ENCODE results near the gene GRK2. TPM values are rescaled to one million over a fixed set of nuclear protein-coding genes. Genes with fewer than 3 reads are reported as not detected.
A peak's percentile ranks its signal among the peaks of the same experiment; 100 is the strongest.

Gene GRK2
- total RNA-seq, 1 donor from 2014 or later, result 101 TPM

DNA sequence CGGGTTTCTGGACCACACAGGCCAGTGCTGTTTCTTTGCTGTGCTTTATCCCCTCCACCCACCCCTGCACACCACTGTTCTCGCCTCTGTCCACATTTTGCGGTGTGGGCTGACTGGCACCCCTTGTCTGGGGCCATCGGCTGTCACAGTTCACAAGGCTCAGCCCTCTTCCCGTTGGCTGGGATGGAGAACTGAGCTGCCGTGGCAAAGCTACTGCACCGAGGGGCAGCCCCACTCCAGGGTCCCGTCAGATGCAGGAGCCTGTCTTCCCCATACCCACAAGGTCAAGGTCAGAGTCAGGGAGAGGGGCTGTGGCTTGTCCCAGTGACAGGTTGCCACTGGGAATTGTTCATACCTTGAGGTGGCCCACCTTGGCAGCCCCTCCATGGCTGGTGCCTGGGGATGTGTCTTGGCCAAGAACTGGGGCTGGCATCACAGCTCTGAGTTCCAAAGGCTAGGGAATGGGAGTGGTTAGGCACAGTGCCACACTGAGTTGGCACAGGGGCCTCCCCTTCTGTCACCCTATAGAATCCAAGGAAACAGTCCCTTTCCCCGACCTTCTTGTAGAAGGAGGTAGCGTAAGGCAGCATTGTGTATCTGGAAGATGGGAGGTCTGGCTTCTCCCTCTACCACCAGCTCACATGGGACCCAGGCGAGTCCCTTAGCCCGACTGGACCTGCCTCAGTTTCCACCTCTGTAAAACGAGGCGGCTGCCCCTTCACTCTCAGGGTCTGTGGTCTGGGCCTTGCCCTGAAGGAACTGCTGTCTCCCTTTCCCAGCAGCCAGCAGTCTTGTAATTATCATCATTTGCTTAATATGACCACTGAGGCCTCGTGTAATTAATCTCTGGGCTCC is 3.4 kb downstream of the GRK2 start:
- TF ChIP-seq CTCF (IDR thresholded peaks at IDR 0.05), result no peak
- peak overlapping the region; percentile 93 for H3K27ac ChIP-seq
- no peaks in the 10 kb centered on the region for H3K27me3 ChIP-seq (ENCODE audit: low read depth)
- H3K36me3 ChIP-seq, result peaks cover 23% of the 10 kb centered on the region
- H3K9me3 ChIP-seq, result no peaks in the 10 kb centered on the region
- no peak for ATAC-seq
- DNase-seq, result peak; percentile 49
- peak overlapping the region; percentile 90 for H3K4me3 ChIP-seq
- H3K4me1 ChIP-seq, result peaks cover 81% of the 10 kb centered on the region
- intact Hi-C loops (cut with DNase I), result loop anchor here (10.0 kb wide), 1 partner anchor 45 kb away; no protein-coding TSS in a partner anchor

DNA sequence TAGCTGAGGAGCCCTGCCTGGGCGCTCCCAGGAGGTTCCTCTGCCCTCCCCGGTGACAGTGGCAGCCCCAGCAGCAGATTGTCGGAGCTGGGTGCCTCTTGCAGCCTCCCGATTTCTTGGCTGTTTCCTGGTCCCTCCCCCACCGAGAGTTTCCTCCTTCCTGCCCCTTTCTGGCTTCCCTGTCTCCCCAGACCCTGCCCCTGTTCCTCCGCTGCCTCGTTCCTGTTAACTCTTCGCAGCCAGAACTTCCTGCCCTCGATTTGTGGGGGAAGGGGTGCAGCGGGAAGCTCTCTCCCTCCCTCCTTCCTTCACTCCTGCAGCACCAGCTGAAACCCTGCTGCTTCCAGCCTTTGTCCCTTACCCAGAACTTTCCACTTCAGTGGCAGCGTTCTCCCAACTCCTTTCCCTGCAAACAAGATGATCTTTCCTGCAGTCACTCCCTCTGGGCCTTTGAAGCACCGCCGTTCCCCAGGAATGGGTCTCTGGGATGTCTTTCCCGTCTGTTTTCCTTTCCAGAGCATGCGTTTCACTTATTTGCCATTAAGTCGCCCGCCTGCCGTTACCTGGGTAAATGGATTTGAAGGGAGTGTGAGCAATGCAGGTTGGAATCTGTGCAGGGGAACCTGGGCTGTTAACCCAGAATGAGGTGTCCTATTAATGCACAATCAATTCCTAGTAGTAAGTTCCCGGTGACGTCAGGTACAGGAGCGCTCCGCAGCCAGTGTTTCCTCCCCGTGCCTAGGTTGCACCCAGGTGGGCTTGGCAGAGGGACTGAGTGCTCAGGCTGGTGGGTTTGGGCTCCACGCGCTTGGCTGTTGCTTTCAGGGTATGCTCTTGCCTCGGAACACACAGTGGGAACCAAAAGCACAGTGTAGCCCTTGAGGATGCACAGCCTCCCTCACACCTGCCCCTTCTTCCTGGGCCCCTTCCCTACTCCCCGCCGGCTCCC is 4.3 kb downstream of the GRK2 start:
- TF ChIP-seq CTCF (IDR thresholded peaks at IDR 0.05), result no peak
- peaks cover 88% of the 10 kb centered on the region for H3K4me1 ChIP-seq
- peaks cover 23% of the 10 kb centered on the region for H3K36me3 ChIP-seq
- ATAC-seq (peak in 1 of 2 donors; percentile 15), DNase-seq (peak; percentile 69)
- peak overlapping the region; percentile 90 for H3K4me3 ChIP-seq
- H3K9me3 ChIP-seq, result no peaks in the 10 kb centered on the region
- H3K27ac ChIP-seq, result peak overlapping the region; percentile 93
- no peaks in the 10 kb centered on the region for H3K27me3 ChIP-seq (ENCODE audit: low read depth)
- intact Hi-C loops (cut with DNase I), result no loop called here

DNA sequence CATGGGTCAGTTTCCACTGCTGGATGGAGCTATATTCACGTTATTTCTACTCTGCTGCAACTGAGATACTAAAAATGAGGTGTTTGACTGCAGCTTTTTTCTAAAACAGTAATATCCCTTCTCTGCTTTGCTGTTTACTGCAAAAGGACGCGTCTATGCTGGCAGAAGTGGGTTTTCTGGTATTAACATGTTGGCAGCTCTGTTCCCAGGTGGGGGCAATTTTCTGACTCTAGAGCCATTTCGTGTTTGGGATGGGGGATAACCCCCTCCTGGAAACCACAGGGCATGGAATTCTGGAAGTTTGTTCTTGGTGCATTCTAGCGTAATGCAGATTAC is 4.9 kb downstream of the GRK2 start:
- ATAC-seq (no peak), DNase-seq (no peak)
- Histone ChIP-seq H3K27ac (peak overlapping the region; percentile 93), H3K36me3 (peaks cover 23% of the 10 kb centered on the region), H3K9me3 (no peaks in the 10 kb centered on the region), H3K27me3 (ENCODE audit: low read depth) (no peaks in the 10 kb centered on the region), H3K4me3 (peak overlapping the region; percentile 90), H3K4me1 (peaks cover 89% of the 10 kb centered on the region)
- intact Hi-C loops (cut with DNase I), result no loop called here
- no peak for TF ChIP-seq CTCF (IDR thresholded peaks at IDR 0.05)

DNA sequence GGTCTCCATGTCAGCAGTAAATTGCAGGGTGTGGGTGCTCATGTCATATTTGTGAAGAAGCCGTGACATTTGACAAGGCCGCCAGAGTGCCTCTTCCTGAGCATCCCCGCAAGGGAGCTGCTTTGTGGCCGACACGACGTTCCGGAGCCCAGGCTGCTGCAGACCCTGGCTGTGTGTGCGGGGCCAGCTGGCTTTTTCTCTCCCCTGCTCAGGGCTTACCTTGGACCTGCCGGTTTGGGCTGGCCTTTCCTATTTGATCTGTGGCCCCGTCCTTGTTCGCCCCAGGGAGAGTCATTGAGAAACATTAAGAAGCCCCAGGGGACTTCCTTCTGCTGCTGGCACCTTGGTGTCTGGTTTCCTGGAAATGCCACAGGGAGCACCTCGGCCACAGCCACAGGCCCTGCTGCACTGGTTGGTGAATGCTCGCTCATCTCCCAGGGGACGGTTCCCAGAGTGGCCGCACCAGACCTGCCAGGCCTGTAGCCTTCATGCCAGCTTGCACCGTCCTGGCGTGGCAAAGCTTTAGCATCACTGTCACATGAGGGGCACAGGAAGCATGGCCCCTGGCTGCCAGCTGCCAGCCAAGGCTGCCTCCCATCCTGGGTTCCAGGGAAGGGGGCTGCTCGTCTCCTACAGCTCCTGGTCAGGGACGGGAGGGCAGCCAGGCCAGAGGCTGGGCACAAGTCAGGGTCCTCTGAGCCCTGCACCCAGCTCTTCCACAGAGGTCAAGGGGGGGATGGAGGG is 5.4 kb downstream of the GRK2 start:
- Histone ChIP-seq H3K4me1 (peaks cover 95% of the 10 kb centered on the region), H3K36me3 (peaks cover 23% of the 10 kb centered on the region), H3K27me3 (ENCODE audit: low read depth) (no peaks in the 10 kb centered on the region), H3K4me3 (peak overlapping the region; percentile 90), H3K9me3 (no peaks in the 10 kb centered on the region), H3K27ac (peak overlapping the region; percentile 93)
- ATAC-seq (no peak), DNase-seq (peak; percentile 55)
- TF ChIP-seq CTCF (IDR thresholded peaks at IDR 0.05), result no peak
- intact Hi-C loops (cut with DNase I), result no loop called here
